Right lobe of liver (tissue), 4 donors: Measurements from ENCODE around the gene STARD8.

Experiments used
- CTCF ChIP-seq, 4 donors: fragments of 200-600 bp in 3 of 4; fragments of 450-650 bp in 1 of 4; IDR thresholded peaks; one replicate each; pipeline versions ENCODE4 v1.5.1 to v1.8.0; 2016 to 2022; ENCODE audit warnings: antibody characterized with exemption in 4 of 4, mild to moderate bottlenecking in 2 of 4
- POLR2A ChIP-seq: fragments of 450-650 bp; IDR thresholded peaks from one replicate; pipeline ENCODE4 v1.6.1; 2017; ENCODE audit warnings: antibody characterized with exemption, mild to moderate bottlenecking
- donor health status: DM: no; HTN: no; CAD: no.
- donor health status: DM: no; HTN: no; CAD: no.
- donor health status: DM: no; HTN: yes; CAD: no.

DNA sequence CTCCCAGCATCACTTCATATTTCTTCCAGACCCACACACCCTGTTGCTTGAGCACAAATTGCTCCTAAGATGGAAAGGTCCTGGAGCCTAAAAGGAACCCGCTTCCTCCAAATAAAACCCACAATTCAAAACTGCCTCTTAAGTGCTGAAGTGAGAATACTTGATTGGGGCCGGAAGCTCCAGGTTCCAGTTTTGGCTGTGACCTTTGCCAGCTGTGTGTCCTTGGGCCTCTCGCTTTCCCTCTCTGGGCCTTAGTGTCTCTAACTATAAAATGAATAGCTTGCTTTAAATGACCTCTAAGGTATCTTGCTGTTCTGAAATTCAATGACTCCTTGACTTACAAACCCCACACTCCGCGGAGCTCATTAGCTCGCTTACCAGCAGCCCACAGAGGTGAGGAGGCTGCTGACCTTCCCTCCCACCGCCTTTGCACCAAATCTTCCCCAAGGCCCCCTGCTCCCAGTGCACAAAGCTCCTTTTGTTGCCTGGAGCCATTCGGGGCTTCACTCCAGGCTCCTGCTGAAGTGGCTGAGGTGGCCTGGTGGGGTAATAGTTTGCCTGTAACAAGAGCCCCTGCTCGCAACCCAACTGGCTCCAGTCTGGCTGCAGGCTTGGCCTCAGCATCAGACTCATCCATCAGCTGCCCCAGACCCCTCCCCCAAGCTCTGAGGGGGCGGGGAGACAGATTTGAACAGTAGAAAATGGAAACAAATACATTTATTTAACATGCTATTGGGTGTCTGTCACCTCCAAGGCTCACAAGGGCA lies 21.8 kb downstream of the STARD8 start:
- TF ChIP-seq CTCF (IDR thresholded peaks at IDR 0.05), result no peak
- no peak for TF ChIP-seq POLR2A
